Vagina (tissue), 2 donors: ENCODE results near the gene SURF1.

Experiments used
- POLR2A ChIP-seq, 2 donors: fragments of 450-650 bp; IDR thresholded peaks; one replicate each; pipeline ENCODE4 v1.6.1; 2017; ENCODE audit warnings: antibody characterized with exemption in 2 of 2, mild to moderate bottlenecking in 2 of 2, moderate library complexity in 2 of 2
- POLR2AphosphoS5 ChIP-seq, 2 donors: sonication (generic); formaldehyde crosslinking; IDR thresholded peaks; one replicate each; pipeline ENCODE4 v1.9.0; 2017; ENCODE audit warnings: antibody characterized with exemption in 2 of 2, mild to moderate bottlenecking in 2 of 2, low read depth in 1 of 2; ENCODE audit not compliant: insufficient read depth in 1 of 2
- TF ChIP-seq, protein P1 (sequence below), 3 experiments: fragments of 450-650 bp in 2 of 3; fragments of 200-600 bp in 1 of 3; sonication (generic) in 1 of 3; IDR thresholded peaks; one replicate each; pipeline ENCODE4 v1.5.1; 2017 to 2019; ENCODE audit warnings: antibody characterized with exemption in 3 of 3, mild to moderate bottlenecking in 2 of 3, moderate library complexity in 2 of 3

DNA sequence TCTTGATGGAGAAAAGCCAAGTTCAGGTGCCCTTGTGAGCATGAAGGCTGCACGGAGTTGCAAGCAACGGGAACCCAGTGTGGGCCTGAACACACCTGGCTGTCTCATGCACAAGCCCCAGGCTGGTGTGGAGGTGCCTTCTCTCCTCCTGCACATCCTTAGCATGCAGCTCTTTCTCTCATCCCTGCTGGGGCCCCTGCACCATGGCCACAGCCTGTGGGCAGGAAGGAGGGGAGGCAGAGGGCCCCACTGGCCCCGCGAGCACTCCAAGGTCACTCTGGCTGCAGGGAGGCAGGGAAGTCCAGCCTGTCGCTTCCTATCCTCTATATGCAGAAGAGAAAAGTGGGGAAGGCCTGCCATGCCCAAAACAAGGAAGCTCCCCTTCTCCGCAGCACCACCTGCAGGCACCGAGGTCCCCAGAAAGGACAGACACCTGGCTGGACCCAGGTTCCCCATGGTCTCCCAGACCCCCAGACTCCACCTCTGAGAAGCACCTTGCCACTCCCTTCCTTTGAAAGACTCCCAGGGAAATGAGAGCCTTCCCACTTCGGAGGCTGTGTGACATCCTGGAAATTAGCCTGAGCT is 38.5 kb upstream of the SURF1 start:
- TF ChIP-seq, protein P1, sequence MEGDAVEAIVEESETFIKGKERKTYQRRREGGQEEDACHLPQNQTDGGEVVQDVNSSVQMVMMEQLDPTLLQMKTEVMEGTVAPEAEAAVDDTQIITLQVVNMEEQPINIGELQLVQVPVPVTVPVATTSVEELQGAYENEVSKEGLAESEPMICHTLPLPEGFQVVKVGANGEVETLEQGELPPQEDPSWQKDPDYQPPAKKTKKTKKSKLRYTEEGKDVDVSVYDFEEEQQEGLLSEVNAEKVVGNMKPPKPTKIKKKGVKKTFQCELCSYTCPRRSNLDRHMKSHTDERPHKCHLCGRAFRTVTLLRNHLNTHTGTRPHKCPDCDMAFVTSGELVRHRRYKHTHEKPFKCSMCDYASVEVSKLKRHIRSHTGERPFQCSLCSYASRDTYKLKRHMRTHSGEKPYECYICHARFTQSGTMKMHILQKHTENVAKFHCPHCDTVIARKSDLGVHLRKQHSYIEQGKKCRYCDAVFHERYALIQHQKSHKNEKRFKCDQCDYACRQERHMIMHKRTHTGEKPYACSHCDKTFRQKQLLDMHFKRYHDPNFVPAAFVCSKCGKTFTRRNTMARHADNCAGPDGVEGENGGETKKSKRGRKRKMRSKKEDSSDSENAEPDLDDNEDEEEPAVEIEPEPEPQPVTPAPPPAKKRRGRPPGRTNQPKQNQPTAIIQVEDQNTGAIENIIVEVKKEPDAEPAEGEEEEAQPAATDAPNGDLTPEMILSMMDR (IDR thresholded peaks at IDR 0.05): no peak
- no peak for TF ChIP-seq POLR2AphosphoS5 (IDR thresholded peaks at IDR 0.05; ENCODE audit: insufficient read depth in 1 of 2, low read depth in 1 of 2)
- no peak for TF ChIP-seq POLR2A (IDR thresholded peaks at IDR 0.05)
